ENCODE data around the gene GRIK3.

- TF ChIP-seq EZH2 (IDR thresholded peaks at IDR 0.05; ENCODE audit: low read length), result no peak
- no peak for TF ChIP-seq CTCF (optimal IDR thresholded peaks at IDR 0.05 in 1 of 3, IDR thresholded peaks at IDR 0.05 in 1 of 3, conservative IDR thresholded peaks at IDR 0.05 in 1 of 3; ENCODE audit: extremely low read depth in 1 of 3, insufficient read depth in 2 of 3, low read length in 3 of 3)
Observed at GRCh38 chr1:37052120-37052519, 17.8 kb upstream of the GRIK3 start.
